NCI-H774 (cell line): ENCODE data around the gene SIT1.
"Not testable (repeated sequence)": the region's sequence is repeated elsewhere in the genome, so short reads cannot be mapped to it uniquely, and the experiment has no call there.

ENCODE experiments used
- DNase-seq: peaks from one replicate; lab custom pipeline; 2025; lab: John Stamatoyannopoulos, UW

The SIT1 gene

GRCh38 chr9:35660966-35661415 is 10.3 kb upstream of the SIT1 start:
- no peak for DNase-seq

GRCh38 chr9:35659340-35659739 is 8.6 kb upstream of the SIT1 start:
- no peak for DNase-seq

GRCh38 chr9:35658968-35659220 is 8.2 kb upstream of the SIT1 start:
- no peak for DNase-seq

GRCh38 chr9:35658137-35658967 is 7.6 kb upstream of the SIT1 start, which contains the start of gene CCDC107:
Gene CCDC107, plus strand, starts transcription at chr9:35658292. Its CDS starts 88 bp downstream, at chr9:35658380.
- DNase-seq = peak; percentile 71

- peak; percentile 97 for DNase-seq
Measured at GRCh38 chr9:35657546-35658136, 6.9 kb upstream of the SIT1 start, which contains the start of gene RMRP. Gene RMRP, minus strand, starts transcription at chr9:35658019.

- DNase-seq = no peak
Measured at GRCh38 chr9:35656831-35657545, 6.3 kb upstream of the SIT1 start.

- DNase-seq = no peak
Measured at GRCh38 chr9:35656348-35656747, 5.6 kb upstream of the SIT1 start.

- DNase-seq = no peak
Measured at GRCh38 chr9:35653611-35654010, 2.9 kb upstream of the SIT1 start.

- DNase-seq = no peak
Measured at GRCh38 chr9:35652829-35653209, 2.1 kb upstream of the SIT1 start.

- DNase-seq = peak; percentile 18
Measured at GRCh38 chr9:35651956-35652828, 1.5 kb upstream of the SIT1 start.

- no peak for DNase-seq
Measured at GRCh38 chr9:35649431-35650340, 1.0 kb downstream of the SIT1 start.

GRCh38 chr9:35646533-35647265 is 4.0 kb downstream of the SIT1 start:
- DNase-seq = peak; percentile 90

- no peak for DNase-seq
Measured at GRCh38 chr9:35646153-35646532, 4.6 kb downstream of the SIT1 start.

GRCh38 chr9:35645736-35646135 is 5.0 kb downstream of the SIT1 start:
- DNase-seq = not testable (repeated sequence)

- DNase-seq = no peak
Measured at GRCh38 chr9:35643046-35643445, 7.7 kb downstream of the SIT1 start.

- not testable (repeated sequence) for DNase-seq
Measured at GRCh38 chr9:35641478-35641877, 9.3 kb downstream of the SIT1 start.

GRCh38 chr9:35640431-35640830 is 10.3 kb downstream of the SIT1 start:
- not testable (repeated sequence) for DNase-seq

GRCh38 chr9:35639631-35640030 is 11.1 kb downstream of the SIT1 start:
- no peak for DNase-seq

GRCh38 chr9:35639225-35639624 is 11.5 kb downstream of the SIT1 start:
- DNase-seq = not testable (repeated sequence)

GRCh38 chr9:35638751-35639150 is 12.0 kb downstream of the SIT1 start:
- not testable (repeated sequence) for DNase-seq
